ENCODE measurements around the gene SRPRB.

GRCh38 chr3:133838296-133838789 lies 32.7 kb downstream of the SRPRB start:
- TF ChIP-seq POLR2A (IDR thresholded peaks at IDR 0.05; ENCODE audit: low read length) (no peak), GATA1 (IDR thresholded peaks at IDR 0.05; ENCODE audit: low read depth, low read length) (no peak)
